ENCODE measurements around the gene COX6A1. TPM values are rescaled to one million over a fixed set of nuclear protein-coding genes. Genes with fewer than 3 reads are reported as not detected.

Gene COX6A1
- total and polyA plus RNA-seq, 7 donors, result 34.4 to 211 (median 52.6) TPM

GRCh38 chr12:120472521-120472920, 34.6 kb downstream of the COX6A1 start:
- Histone ChIP-seq H3K4me1 (peaks cover 10% of the 10 kb centered on the region), H3K27ac (no peak overlapping the region), H3K4me3 (no peak overlapping the region), H3K27me3 (ENCODE audit: insufficient read depth in 3 of 3, low read length in 2 of 3) (no peaks in the 10 kb centered on the region), H3K9me3 (no peaks in the 10 kb centered on the region), H3K36me3 (ENCODE audit: insufficient read depth in 1 of 2, low read depth in 1 of 2) (peaks cover 0 to under 1% of the 10 kb centered on the region in 2 donors)
- no peak for ATAC-seq
- no peak for DNase-seq
- intact Hi-C loops (cut with DNase I), result no loop called here
- TF ChIP-seq, protein P1, sequence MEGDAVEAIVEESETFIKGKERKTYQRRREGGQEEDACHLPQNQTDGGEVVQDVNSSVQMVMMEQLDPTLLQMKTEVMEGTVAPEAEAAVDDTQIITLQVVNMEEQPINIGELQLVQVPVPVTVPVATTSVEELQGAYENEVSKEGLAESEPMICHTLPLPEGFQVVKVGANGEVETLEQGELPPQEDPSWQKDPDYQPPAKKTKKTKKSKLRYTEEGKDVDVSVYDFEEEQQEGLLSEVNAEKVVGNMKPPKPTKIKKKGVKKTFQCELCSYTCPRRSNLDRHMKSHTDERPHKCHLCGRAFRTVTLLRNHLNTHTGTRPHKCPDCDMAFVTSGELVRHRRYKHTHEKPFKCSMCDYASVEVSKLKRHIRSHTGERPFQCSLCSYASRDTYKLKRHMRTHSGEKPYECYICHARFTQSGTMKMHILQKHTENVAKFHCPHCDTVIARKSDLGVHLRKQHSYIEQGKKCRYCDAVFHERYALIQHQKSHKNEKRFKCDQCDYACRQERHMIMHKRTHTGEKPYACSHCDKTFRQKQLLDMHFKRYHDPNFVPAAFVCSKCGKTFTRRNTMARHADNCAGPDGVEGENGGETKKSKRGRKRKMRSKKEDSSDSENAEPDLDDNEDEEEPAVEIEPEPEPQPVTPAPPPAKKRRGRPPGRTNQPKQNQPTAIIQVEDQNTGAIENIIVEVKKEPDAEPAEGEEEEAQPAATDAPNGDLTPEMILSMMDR (IDR thresholded peaks at IDR 0.05), result no peak

DNA sequence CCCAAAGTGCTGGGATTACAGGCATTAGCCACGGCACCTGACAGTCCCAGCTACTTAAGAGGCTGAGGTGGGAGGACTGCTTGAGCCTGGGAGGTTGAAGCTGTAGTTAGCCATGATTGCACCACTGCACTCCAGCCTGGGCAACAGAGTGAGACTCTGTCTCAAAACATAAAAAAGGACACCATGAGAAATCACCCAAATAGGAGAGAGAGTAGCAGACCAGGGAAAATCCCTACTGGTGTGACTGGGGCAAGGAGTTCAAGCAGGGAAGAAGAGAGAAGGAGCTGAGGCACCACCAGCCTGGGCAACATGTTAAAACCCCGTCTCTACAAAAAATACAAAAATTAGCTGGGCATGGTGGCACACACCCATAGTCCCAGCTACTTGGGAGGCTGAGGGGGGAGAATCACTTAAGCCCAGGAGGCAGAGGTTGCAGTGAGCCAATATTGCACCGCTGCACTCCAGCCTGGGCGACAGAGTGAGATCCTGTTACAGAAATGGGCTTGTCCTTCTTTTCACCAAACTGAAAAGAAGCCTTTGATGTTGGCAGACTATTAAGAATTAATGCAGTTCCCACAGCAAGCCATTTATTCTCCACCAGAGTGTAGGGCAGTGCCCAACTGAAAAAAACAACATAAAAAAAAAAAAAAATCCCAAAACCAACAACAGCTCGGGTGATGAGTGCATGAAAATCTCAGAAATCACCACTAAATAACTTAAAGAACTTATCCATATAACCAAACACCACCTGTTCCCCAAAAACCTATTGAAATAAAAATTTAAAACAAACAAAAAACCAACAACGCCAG, 36.1 kb downstream of the COX6A1 start:
- ATAC-seq, result no peak
- no peaks in the 10 kb centered on the region for H3K36me3 ChIP-seq (ENCODE audit: insufficient read depth in 1 of 2, low read depth in 1 of 2)
- TF ChIP-seq, protein P1 (IDR thresholded peaks at IDR 0.05), result no peak
- no peak for DNase-seq
- no peak overlapping the region for H3K27ac ChIP-seq
- 75 to 83% (median 75%) methylated on average over 6 of the region's 6 CpGs for WGBS, 3 donors
- no peaks in the 10 kb centered on the region for H3K9me3 ChIP-seq
- peaks cover 7% of the 10 kb centered on the region for H3K4me1 ChIP-seq
- no peak overlapping the region for H3K4me3 ChIP-seq
- intact Hi-C loops (cut with DNase I), result no loop called here
- H3K27me3 ChIP-seq (ENCODE audit: insufficient read depth in 3 of 3, low read length in 2 of 3), result no peaks in the 10 kb centered on the region

DNA sequence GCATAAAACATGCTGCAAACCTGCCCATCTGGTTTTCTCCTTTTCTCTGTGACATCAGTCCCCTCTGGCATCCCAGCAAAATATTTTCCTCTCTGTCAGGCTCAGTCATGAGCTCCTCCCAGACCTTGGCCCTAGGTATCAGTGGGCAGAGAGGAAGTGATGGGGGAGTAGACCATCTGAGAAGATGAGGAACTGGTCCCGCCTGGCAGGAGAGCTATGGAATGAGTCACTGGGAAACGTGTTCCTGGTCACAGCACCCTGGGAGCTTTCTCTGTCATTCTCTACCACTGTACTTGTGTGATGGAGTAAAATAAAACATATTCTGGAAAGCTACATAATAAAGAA, 36.7 kb downstream of the COX6A1 start:
- intact Hi-C loops (cut with DNase I), result no loop called here
- no peaks in the 10 kb centered on the region for H3K9me3 ChIP-seq
- no peaks in the 10 kb centered on the region for H3K36me3 ChIP-seq (ENCODE audit: insufficient read depth in 1 of 2, low read depth in 1 of 2)
- H3K4me3 ChIP-seq, result no peak overlapping the region
- peaks cover 7% of the 10 kb centered on the region for H3K4me1 ChIP-seq
- no peaks in the 10 kb centered on the region for H3K27me3 ChIP-seq (ENCODE audit: insufficient read depth in 3 of 3, low read length in 2 of 3)
- TF ChIP-seq, protein P1 (IDR thresholded peaks at IDR 0.05), result no peak
- DNase-seq (no peak), ATAC-seq (no peak)
- H3K27ac ChIP-seq, result no peak overlapping the region
- WGBS, 3 donors, result 31 to 44% (median 33%) methylated on average over 2 of the region's 2 CpGs

DNA sequence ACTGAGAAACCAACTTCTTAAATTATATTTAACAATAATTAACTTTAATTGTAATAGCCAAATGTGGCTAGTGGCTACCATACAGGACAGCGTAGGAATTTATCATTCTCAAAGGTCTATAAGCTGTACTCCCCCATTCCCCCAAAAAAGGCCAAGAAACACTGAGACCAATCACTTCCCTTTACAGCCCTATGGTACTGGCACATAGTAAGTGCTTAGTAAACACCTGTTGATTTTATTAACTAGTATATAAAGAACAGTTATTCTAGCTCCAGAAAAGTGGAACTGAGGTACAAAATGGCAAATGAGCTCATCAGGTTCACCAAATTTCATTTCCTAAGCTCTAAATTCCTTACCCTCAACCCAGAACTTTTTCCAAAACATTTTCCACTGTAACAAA, 37.7 kb downstream of the COX6A1 start:
- H3K9me3 ChIP-seq, result no peaks in the 10 kb centered on the region
- no peak for ATAC-seq
- H3K27me3 ChIP-seq (ENCODE audit: insufficient read depth in 3 of 3, low read length in 2 of 3), result no peaks in the 10 kb centered on the region
- H3K27ac ChIP-seq, result no peak overlapping the region
- intact Hi-C loops (cut with DNase I), result no loop called here
- WGBS, 3 donors, result 96 to 100% (median 97%) methylated on average over 1 of the region's 1 CpG
- H3K4me1 ChIP-seq, result peaks cover 3% of the 10 kb centered on the region
- no peaks in the 10 kb centered on the region for H3K36me3 ChIP-seq (ENCODE audit: insufficient read depth in 1 of 2, low read depth in 1 of 2)
- no peak overlapping the region for H3K4me3 ChIP-seq
- TF ChIP-seq, protein P1 (IDR thresholded peaks at IDR 0.05), result no peak
- no peak for DNase-seq

DNA sequence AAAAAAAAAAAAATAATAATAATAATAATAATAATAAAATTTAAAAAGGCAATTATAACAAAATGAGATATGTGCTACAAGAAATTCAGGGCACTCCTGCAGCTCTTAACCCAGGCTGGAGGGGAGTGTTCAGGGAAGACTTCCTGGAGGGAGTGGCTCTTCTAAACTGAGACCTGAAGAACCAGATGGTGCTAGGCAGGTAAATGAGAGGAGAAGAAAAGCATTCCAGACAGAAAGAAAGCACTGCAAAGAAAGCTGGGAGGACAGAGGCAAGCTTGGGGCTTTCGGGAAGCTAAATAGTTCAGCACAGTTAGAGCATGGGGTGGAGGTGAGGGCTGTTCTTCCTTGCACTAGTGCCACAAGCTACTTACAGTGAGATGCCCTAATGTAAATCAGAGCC, 41.5 kb downstream of the COX6A1 start:
- H3K9me3 ChIP-seq, result no peaks in the 10 kb centered on the region
- H3K27ac ChIP-seq, result no peak overlapping the region
- no peak overlapping the region for H3K4me3 ChIP-seq
- no peak for ATAC-seq
- no peaks in the 10 kb centered on the region for H3K27me3 ChIP-seq (ENCODE audit: insufficient read depth in 3 of 3, low read length in 2 of 3)
- TF ChIP-seq, protein P1 (IDR thresholded peaks at IDR 0.05), result no peak
- no peaks in the 10 kb centered on the region for H3K4me1 ChIP-seq
- intact Hi-C loops (cut with DNase I), result no loop called here
- no peak for DNase-seq
- no peaks in the 10 kb centered on the region for H3K36me3 ChIP-seq (ENCODE audit: insufficient read depth in 1 of 2, low read depth in 1 of 2)
- WGBS, 3 donors, result 85 to 93% (median 92%) methylated on average over 1 of the region's 1 CpG
